ENCODE results near the gene NPR2.
A peak's percentile ranks its signal among the peaks of the same experiment; 100 is the strongest.

Gene NPR2

GRCh38 chr9:35759795-35760194 is 31.6 kb upstream of the NPR2 start:
- DNase-seq, result no peak
- in situ Hi-C loops (cut with HindIII; ENCODE audit: low pct_ligation_motif_present, low pct_unique_long_range_greater_than_20kb, low sequenced_read_pairs), result no loop called here

- no peak for DNase-seq
- in situ Hi-C loops (cut with HindIII; ENCODE audit: low pct_ligation_motif_present, low pct_unique_long_range_greater_than_20kb, low sequenced_read_pairs), result no loop called here
These were observed 30.7 kb upstream of the NPR2 start for GRCh38 chr9:35760651-35761050.

GRCh38 chr9:35763181-35763580 is 28.2 kb upstream of the NPR2 start:
- in situ Hi-C loops (cut with HindIII; ENCODE audit: low pct_ligation_motif_present, low pct_unique_long_range_greater_than_20kb, low sequenced_read_pairs), result no loop called here
- no peak for DNase-seq

GRCh38 chr9:35763803-35764202 is 27.6 kb upstream of the NPR2 start:
- DNase-seq, result no peak

GRCh38 chr9:35766997-35767396 is 24.4 kb upstream of the NPR2 start:
- no peak for DNase-seq
- in situ Hi-C loops (cut with HindIII; ENCODE audit: low pct_ligation_motif_present, low pct_unique_long_range_greater_than_20kb, low sequenced_read_pairs), result no loop called here

More at GRCh38 chr9:35763803-35764202, 27.6 kb upstream of the NPR2 start:
- in situ Hi-C loops (cut with HindIII; ENCODE audit: low pct_ligation_motif_present, low pct_unique_long_range_greater_than_20kb, low sequenced_read_pairs), result no loop called here

- no peak for DNase-seq
- in situ Hi-C loops (cut with HindIII; ENCODE audit: low pct_ligation_motif_present, low pct_unique_long_range_greater_than_20kb, low sequenced_read_pairs), result no loop called here
These were observed 23.9 kb upstream of the NPR2 start for GRCh38 chr9:35767458-35767857.

- in situ Hi-C loops (cut with HindIII; ENCODE audit: low pct_ligation_motif_present, low pct_unique_long_range_greater_than_20kb, low sequenced_read_pairs), result no loop called here
- no peak for DNase-seq
These were observed 21.6 kb upstream of the NPR2 start for GRCh38 chr9:35769763-35770162.

GRCh38 chr9:35771075-35771433 is 20.3 kb upstream of the NPR2 start:
- in situ Hi-C loops (cut with HindIII; ENCODE audit: low pct_ligation_motif_present, low pct_unique_long_range_greater_than_20kb, low sequenced_read_pairs), result no loop called here
- DNase-seq, result no peak

GRCh38 chr9:35771534-35771933 is 19.9 kb upstream of the NPR2 start:
- DNase-seq, result no peak
- in situ Hi-C loops (cut with HindIII; ENCODE audit: low pct_ligation_motif_present, low pct_unique_long_range_greater_than_20kb, low sequenced_read_pairs), result no loop called here

GRCh38 chr9:35771943-35772342 is 19.4 kb upstream of the NPR2 start:
- no peak for DNase-seq
- in situ Hi-C loops (cut with HindIII; ENCODE audit: low pct_ligation_motif_present, low pct_unique_long_range_greater_than_20kb, low sequenced_read_pairs), result no loop called here

- no peak for DNase-seq
- in situ Hi-C loops (cut with HindIII; ENCODE audit: low pct_ligation_motif_present, low pct_unique_long_range_greater_than_20kb, low sequenced_read_pairs), result no loop called here
These were observed 16.3 kb upstream of the NPR2 start for GRCh38 chr9:35774907-35775635.

GRCh38 chr9:35776018-35776417 is 15.4 kb upstream of the NPR2 start:
- no peak for DNase-seq
- in situ Hi-C loops (cut with HindIII; ENCODE audit: low pct_ligation_motif_present, low pct_unique_long_range_greater_than_20kb, low sequenced_read_pairs), result no loop called here

- no peak for DNase-seq
- in situ Hi-C loops (cut with HindIII; ENCODE audit: low pct_ligation_motif_present, low pct_unique_long_range_greater_than_20kb, low sequenced_read_pairs), result no loop called here
These were observed 12.9 kb upstream of the NPR2 start for GRCh38 chr9:35778496-35778895.

GRCh38 chr9:35781066-35781465 is 10.3 kb upstream of the NPR2 start:
- DNase-seq, result no peak
- in situ Hi-C loops (cut with HindIII; ENCODE audit: low pct_ligation_motif_present, low pct_unique_long_range_greater_than_20kb, low sequenced_read_pairs), result no loop called here

GRCh38 chr9:35783418-35783817 is 8.0 kb upstream of the NPR2 start:
- in situ Hi-C loops (cut with HindIII; ENCODE audit: low pct_ligation_motif_present, low pct_unique_long_range_greater_than_20kb, low sequenced_read_pairs), result no loop called here
- no peak for DNase-seq

- DNase-seq, result no peak
- in situ Hi-C loops (cut with HindIII; ENCODE audit: low pct_ligation_motif_present, low pct_unique_long_range_greater_than_20kb, low sequenced_read_pairs), result no loop called here
These were observed 1.9 kb upstream of the NPR2 start for GRCh38 chr9:35789541-35789940.

- DNase-seq, result no peak
- in situ Hi-C loops (cut with HindIII; ENCODE audit: low pct_ligation_motif_present, low pct_unique_long_range_greater_than_20kb, low sequenced_read_pairs), result no loop called here
These were observed 1.4 kb upstream of the NPR2 start for GRCh38 chr9:35790025-35790384.

- in situ Hi-C loops (cut with HindIII; ENCODE audit: low pct_ligation_motif_present, low pct_unique_long_range_greater_than_20kb, low sequenced_read_pairs), result no loop called here
- peak; percentile 71 for DNase-seq
These were observed 750 bp upstream of the NPR2 start for GRCh38 chr9:35790385-35791296.

- DNase-seq, result no peak
- in situ Hi-C loops (cut with HindIII; ENCODE audit: low pct_ligation_motif_present, low pct_unique_long_range_greater_than_20kb, low sequenced_read_pairs), result no loop called here
These were observed 828 bp downstream of the NPR2 start for GRCh38 chr9:35792024-35792813.

Data from ACHN (cell line).